PC-3 (cell line): ENCODE measurements around the gene KSR1. TPM values are rescaled to one million over a fixed set of nuclear protein-coding genes. Genes with fewer than 3 reads are reported as not detected.

Source experiments
- ATAC-seq: fragments of 200-7000 bp; cut with Tn5 transposase; 2 replicates; pipeline ENCODE4 v1.9.1; 2020; ENCODE audit warnings: mild to moderate bottlenecking, moderate library complexity
- BruUV-seq: library from RNA; stranded (reverse); fragments of 400-500 nt; replicated peaks from 2 replicates; lab custom pipeline; 2021; lab: Mats Ljungman, UMichigan
- CTCF ChIA-PET: fragments of 300-600 bp; sonication (Branson Sonifier 250); formaldehyde crosslinking; loops from one replicate; lab custom pipeline; 2022; ENCODE audit warnings: antibody characterized with exemption; lab: Charles Lee
- POLR2A ChIA-PET: fragments of 300-600 bp; sonication (Branson Sonifier 250); formaldehyde crosslinking; loops from one replicate; lab custom pipeline; 2022; ENCODE audit warnings: antibody characterized with exemption; ENCODE audit not compliant: unreplicated experiment; lab: Charles Lee
- DNase-seq: peaks from one replicate; pipeline ENCODE4 v3.0.0-alpha.2; 2015
- H2AFZ ChIP-seq: fragments of 300-600 bp; sonication (generic); 2 replicates; pipeline ENCODE4 v1.6.0; 2016; ENCODE audit warnings: antibody characterized with exemption, low read length
- H3F3A ChIP-seq: fragments of 300-600 bp; sonication (generic); one replicate; pipeline ENCODE4 v1.6.0; 2017; ENCODE audit warnings: antibody characterized with exemption, low read length, control low read depth, mild to moderate bottlenecking; ENCODE audit not compliant: unreplicated experiment
- H3K27ac ChIP-seq: fragments of 300-600 bp; sonication (generic); 2 replicates; pipeline ENCODE4 v1.5.1; 2016; ENCODE audit warnings: mild to moderate bottlenecking, low read length
- H3K27me3 ChIP-seq: fragments of 300-600 bp; sonication (generic); 2 replicates; pipeline ENCODE4 v1.6.1; 2016; ENCODE audit warnings: low read length, mixed read lengths
- H3K36me3 ChIP-seq: fragments of 300-600 bp; sonication (generic); 2 replicates; pipeline ENCODE4 v1.6.1; 2016; ENCODE audit warnings: low read depth, mixed run types, low read length, mixed read lengths
- H3K4me1 ChIP-seq: fragments of 300-600 bp; sonication (generic); 2 replicates; pipeline ENCODE4 v1.5.1; 2016; ENCODE audit warnings: low read length; ENCODE audit not compliant: insufficient read depth
- H3K4me2 ChIP-seq: fragments of 300-600 bp; sonication (generic); 2 replicates; pipeline ENCODE4 v1.6.0; 2016; ENCODE audit warnings: low read length
- H3K4me3 ChIP-seq: fragments of 300-600 bp; sonication (generic); 2 replicates; pipeline ENCODE4 v1.5.1; 2016; ENCODE audit warnings: mild to moderate bottlenecking, low read length, mixed read lengths
- H3K79me2 ChIP-seq: fragments of 300-600 bp; sonication (generic); 2 replicates; pipeline ENCODE4 v1.6.1; 2017; ENCODE audit warnings: low read length, mixed read lengths
- H3K9ac ChIP-seq: fragments of 300-600 bp; sonication (generic); 2 replicates; pipeline ENCODE4 v1.6.0; 2016; ENCODE audit warnings: mild to moderate bottlenecking, low read length
- H3K9me2 ChIP-seq: fragments of 300-600 bp; sonication (generic); replicated peaks from 2 replicates; pipeline ENCODE4 v1.6.1; 2016; ENCODE audit warnings: mixed run types, low read length, mixed read lengths
- H3K9me3 ChIP-seq: fragments of 300-600 bp; sonication (generic); 2 replicates; pipeline ENCODE4 v1.6.1; 2016; ENCODE audit warnings: low read length, mixed read lengths
- H4K20me1 ChIP-seq: fragments of 300-600 bp; sonication (generic); 2 replicates; pipeline ENCODE4 v1.6.1; 2016; ENCODE audit warnings: low read length, mixed read lengths
- EZH2 ChIP-seq: fragments of 300-600 bp; sonication (generic); IDR thresholded peaks from one replicate; pipeline ENCODE4 v1.6.1; 2017; ENCODE audit warnings: antibody characterized with exemption, mild to moderate bottlenecking, low read length; ENCODE audit not compliant: unreplicated experiment
- EZH2phosphoT487 ChIP-seq: fragments of 300-600 bp; sonication (generic); IDR thresholded peaks from 2 replicates; pipeline ENCODE4 v1.6.1; 2018; ENCODE audit warnings: mild to moderate bottlenecking, antibody characterized with exemption, low read length, borderline replicate concordance
- intact Hi-C: fragments of 100-400 bp; cut with micrococcal nuclease; formaldehyde crosslinking; loops from 2 replicates; pipeline ENCODE4 v1.9.0; 2023
- total RNA-seq: library from RNA; depleted of rRNA; stranded (reverse); fragments of >200 nt; gene quantifications from 2 replicates; pipeline ENCODE4 v1.2.3, GENCODE V29; 2014
- TF ChIP-seq, protein P1 (sequence below): fragments of 300-600 bp; sonication (generic); conservative IDR thresholded peaks from 2 replicates; pipeline ENCODE4 v1.5.1; 2017; ENCODE audit warnings: antibody characterized with exemption, low read depth, mild to moderate bottlenecking, low read length

KSR1 gene
- total RNA-seq, 1 experiment from 2014 or later, result 1.0 TPM

DNA sequence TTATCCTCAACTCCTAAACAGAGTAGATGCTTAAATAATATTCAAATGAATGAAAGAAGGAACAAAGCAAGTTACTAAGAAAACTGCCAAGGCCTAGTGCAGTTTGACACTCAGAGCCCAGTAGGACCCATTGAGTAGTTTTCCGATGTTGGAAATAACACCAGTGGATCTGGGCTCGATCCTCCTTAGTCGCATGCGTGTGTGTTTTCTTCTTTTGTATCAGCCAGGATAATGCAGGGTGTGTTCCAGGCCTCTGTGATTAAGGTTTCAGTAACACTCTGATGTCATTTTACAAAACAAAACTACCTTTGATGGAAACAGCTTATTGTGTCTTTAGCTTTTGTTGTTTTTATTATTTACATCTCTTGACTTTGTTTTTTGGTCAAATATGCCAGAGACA, 24.5 kb downstream of the KSR1 start:
- ATAC-seq, result no peak
- POLR2A ChIA-PET, result no interaction called here
- TF ChIP-seq, protein P1, sequence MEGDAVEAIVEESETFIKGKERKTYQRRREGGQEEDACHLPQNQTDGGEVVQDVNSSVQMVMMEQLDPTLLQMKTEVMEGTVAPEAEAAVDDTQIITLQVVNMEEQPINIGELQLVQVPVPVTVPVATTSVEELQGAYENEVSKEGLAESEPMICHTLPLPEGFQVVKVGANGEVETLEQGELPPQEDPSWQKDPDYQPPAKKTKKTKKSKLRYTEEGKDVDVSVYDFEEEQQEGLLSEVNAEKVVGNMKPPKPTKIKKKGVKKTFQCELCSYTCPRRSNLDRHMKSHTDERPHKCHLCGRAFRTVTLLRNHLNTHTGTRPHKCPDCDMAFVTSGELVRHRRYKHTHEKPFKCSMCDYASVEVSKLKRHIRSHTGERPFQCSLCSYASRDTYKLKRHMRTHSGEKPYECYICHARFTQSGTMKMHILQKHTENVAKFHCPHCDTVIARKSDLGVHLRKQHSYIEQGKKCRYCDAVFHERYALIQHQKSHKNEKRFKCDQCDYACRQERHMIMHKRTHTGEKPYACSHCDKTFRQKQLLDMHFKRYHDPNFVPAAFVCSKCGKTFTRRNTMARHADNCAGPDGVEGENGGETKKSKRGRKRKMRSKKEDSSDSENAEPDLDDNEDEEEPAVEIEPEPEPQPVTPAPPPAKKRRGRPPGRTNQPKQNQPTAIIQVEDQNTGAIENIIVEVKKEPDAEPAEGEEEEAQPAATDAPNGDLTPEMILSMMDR, result no peak
- no peak for TF ChIP-seq EZH2phosphoT487
- TF ChIP-seq EZH2, result no peak
- H3F3A ChIP-seq, result no peaks in the 10 kb centered on the region
- no peaks in the 10 kb centered on the region for H3K36me3 ChIP-seq
- no peak overlapping the region for H2AFZ ChIP-seq
- CTCF ChIA-PET, result no interaction called here
- H3K4me3 ChIP-seq, result no peak overlapping the region
- H3K9ac ChIP-seq, result no peak overlapping the region
- no peaks in the 10 kb centered on the region for H4K20me1 ChIP-seq
- H3K9me3 ChIP-seq, result no peaks in the 10 kb centered on the region
- H3K4me2 ChIP-seq, result no peak overlapping the region
- no peaks in the 10 kb centered on the region for H3K27me3 ChIP-seq
- H3K27ac ChIP-seq, result no peak overlapping the region
- no TSS peak for BruUV-seq
- H3K4me1 ChIP-seq, result no peaks in the 10 kb centered on the region
- intact Hi-C loops, result no loop called here
- no peak for DNase-seq
- H3K9me2 ChIP-seq, result no peaks in the 10 kb centered on the region
- H3K79me2 ChIP-seq, result no peaks in the 10 kb centered on the region

DNA sequence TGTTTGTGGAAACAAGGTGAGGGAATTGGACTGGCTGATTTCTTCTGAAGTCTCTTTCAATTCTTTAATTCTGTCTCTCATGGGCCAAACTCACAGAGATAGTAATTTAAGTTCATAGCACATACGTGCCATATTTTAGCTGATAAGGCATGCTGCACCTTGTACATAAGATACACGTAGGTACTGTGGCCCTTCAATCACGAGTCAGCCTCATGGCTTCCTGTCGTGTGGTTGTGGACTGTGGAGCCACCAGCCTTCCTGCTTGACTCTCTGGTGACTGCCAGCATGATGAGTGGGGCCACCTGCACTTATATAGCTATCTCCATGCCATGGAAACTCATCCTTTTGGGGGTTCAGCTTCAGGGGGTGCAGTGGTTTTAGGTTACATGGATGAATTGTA, 25.1 kb downstream of the KSR1 start:
- intact Hi-C loops, result no loop called here
- no TSS peak for BruUV-seq
- POLR2A ChIA-PET, result no interaction called here

DNA sequence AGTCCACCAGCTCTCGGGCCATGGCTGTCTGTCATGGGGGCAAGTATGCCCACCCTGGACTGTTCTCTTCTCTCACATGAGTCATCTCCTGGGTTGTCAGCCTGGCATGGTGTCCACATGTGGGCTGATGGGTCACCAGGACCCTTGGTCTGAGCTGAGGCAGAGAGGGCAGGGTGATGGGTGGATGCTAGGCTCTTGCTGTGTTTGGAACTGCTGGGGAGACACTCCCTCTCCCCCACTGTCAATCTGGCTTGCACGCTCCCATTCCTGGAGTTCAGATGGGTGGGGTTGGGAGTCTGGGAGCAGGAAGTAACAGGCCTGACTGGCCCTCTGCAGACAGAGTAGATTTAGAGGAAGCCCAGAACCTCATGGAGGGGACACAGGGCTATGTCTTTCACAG, 28.9 kb downstream of the KSR1 start:
- POLR2A ChIA-PET, result no interaction called here
- no peaks in the 10 kb centered on the region for H3K4me1 ChIP-seq
- TF ChIP-seq EZH2, result no peak
- TF ChIP-seq EZH2phosphoT487, result no peak
- TF ChIP-seq, protein P1, result no peak
- H3F3A ChIP-seq, result no peaks in the 10 kb centered on the region
- H3K27me3 ChIP-seq, result no peaks in the 10 kb centered on the region
- no peak overlapping the region for H3K9ac ChIP-seq
- no peak for ATAC-seq
- no peaks in the 10 kb centered on the region for H4K20me1 ChIP-seq
- no peaks in the 10 kb centered on the region for H3K79me2 ChIP-seq
- no TSS peak for BruUV-seq
- H3K9me3 ChIP-seq, result no peaks in the 10 kb centered on the region
- CTCF ChIA-PET, result no interaction called here
- no peak overlapping the region for H3K4me3 ChIP-seq
- no peak for DNase-seq
- H3K4me2 ChIP-seq, result no peak overlapping the region
- no peaks in the 10 kb centered on the region for H3K9me2 ChIP-seq
- intact Hi-C loops, result no loop called here
- H3K36me3 ChIP-seq, result no peaks in the 10 kb centered on the region
- no peak overlapping the region for H3K27ac ChIP-seq
- H2AFZ ChIP-seq, result no peak overlapping the region

More for the DNA sequence above, 25.1 kb downstream of the KSR1 start:
- no peak overlapping the region for H3K27ac ChIP-seq
- H3K27me3 ChIP-seq, result no peaks in the 10 kb centered on the region
- no peak overlapping the region for H3K9ac ChIP-seq
- H3K9me3 ChIP-seq, result no peaks in the 10 kb centered on the region
- no peaks in the 10 kb centered on the region for H4K20me1 ChIP-seq
- no peaks in the 10 kb centered on the region for H3K36me3 ChIP-seq
- CTCF ChIA-PET, result no interaction called here
- H3K79me2 ChIP-seq, result no peaks in the 10 kb centered on the region
- H3K4me1 ChIP-seq, result no peaks in the 10 kb centered on the region
- DNase-seq, result no peak
- H2AFZ ChIP-seq, result no peak overlapping the region
- H3K9me2 ChIP-seq, result no peaks in the 10 kb centered on the region
- no peak overlapping the region for H3K4me2 ChIP-seq
- H3F3A ChIP-seq, result no peaks in the 10 kb centered on the region
- no peak for ATAC-seq
- no peak overlapping the region for H3K4me3 ChIP-seq
- no peak for TF ChIP-seq EZH2phosphoT487
- TF ChIP-seq, protein P1, result no peak
- TF ChIP-seq EZH2, result no peak
